Vagina (tissue), 2 donors: ENCODE data around the gene FGD2.

ENCODE experiments used
- CTCF ChIP-seq, 3 experiments: fragments of 450-650 bp in 2 of 3; fragments of 200-600 bp in 1 of 3; sonication (generic) in 1 of 3; IDR thresholded peaks; one replicate each; pipeline ENCODE4 v1.5.1; 2017 to 2019; ENCODE audit warnings: antibody characterized with exemption in 3 of 3, mild to moderate bottlenecking in 2 of 3, moderate library complexity in 2 of 3
- POLR2AphosphoS5 ChIP-seq, 2 donors: sonication (generic); formaldehyde crosslinking; IDR thresholded peaks; one replicate each; pipeline ENCODE4 v1.9.0; 2017; ENCODE audit warnings: antibody characterized with exemption in 2 of 2, mild to moderate bottlenecking in 2 of 2, low read depth in 1 of 2; ENCODE audit not compliant: insufficient read depth in 1 of 2

GRCh38 chr6:37068356-37069270, 63.2 kb downstream of the FGD2 start:
- TF ChIP-seq CTCF (IDR thresholded peaks at IDR 0.05) (no peak), POLR2AphosphoS5 (IDR thresholded peaks at IDR 0.05; ENCODE audit: insufficient read depth in 1 of 2, low read depth in 1 of 2) (no peak)
